Mesothelial cell of epicardium (in vitro differentiated cells): ENCODE data around the gene GMPR2. TPM values are rescaled to one million over a fixed set of nuclear protein-coding genes. Genes with fewer than 3 reads are reported as not detected.

Experiments used
- DNase-seq, 2 experiments: peaks; one replicate each; pipeline ENCODE4 v3.0.0; 2021; ENCODE audit warnings: low spot score in 2 of 2; ENCODE audit not compliant: unreplicated experiment in 2 of 2
- H3K27ac Mint-ChIP-seq: 2 replicates; pipeline ENCODE4 v1.8.0; 2021; ENCODE audit warnings: mixed read lengths
- H3K27me3 Mint-ChIP-seq: 2 replicates; pipeline ENCODE4 v1.8.0; 2021; ENCODE audit warnings: low read depth, mixed read lengths
- H3K36me3 Mint-ChIP-seq: 2 replicates; pipeline ENCODE4 v1.8.0; 2021; ENCODE audit warnings: mixed read lengths
- H3K4me1 Mint-ChIP-seq: 2 replicates; pipeline ENCODE4 v1.8.0; 2021; ENCODE audit warnings: mixed read lengths
- H3K4me3 Mint-ChIP-seq: 2 replicates; pipeline ENCODE4 v1.8.0; 2021; ENCODE audit warnings: mild to moderate bottlenecking, moderate library complexity, mixed read lengths
- H3K9me3 Mint-ChIP-seq: 2 replicates; pipeline ENCODE4 v1.8.0; 2021; ENCODE audit warnings: mixed read lengths
- total RNA-seq: library from RNA; stranded (reverse); gene quantifications from 3 replicates; pipeline ENCODE4 v1.2.1, GENCODE V29; 2021
- TF ChIP-seq, protein P1 (sequence below): fragments of 200-600 bp; sonication (generic); IDR thresholded peaks from one replicate; pipeline ENCODE4 v1.5.0; 2021; ENCODE audit warnings: antibody characterized with exemption; ENCODE audit not compliant: unreplicated experiment

Gene GMPR2
- total RNA-seq, 1 donor from 2014 or later = 72.5 TPM

DNA sequence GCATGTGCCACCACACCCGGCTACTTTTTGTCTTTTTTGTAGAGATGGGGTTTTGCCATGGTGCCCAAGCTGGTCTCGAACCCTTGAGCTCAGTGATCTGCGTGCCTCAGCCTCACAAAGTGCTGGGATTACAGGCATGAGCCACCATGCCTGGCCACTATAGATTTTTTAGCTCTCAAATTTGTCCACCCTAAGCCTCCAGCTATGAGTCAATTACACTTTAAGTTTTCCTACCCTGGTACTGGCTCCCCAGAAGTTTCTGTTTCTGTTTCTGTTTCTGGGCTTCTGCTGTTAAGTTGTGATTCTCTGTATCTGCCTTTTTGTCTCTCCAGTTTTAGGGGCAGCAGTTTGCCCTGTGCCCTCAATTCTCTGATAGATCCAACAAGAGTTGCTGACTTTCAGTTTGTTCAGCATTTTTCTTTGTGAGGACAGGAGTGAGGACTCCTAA, 14.1 kb downstream of the GMPR2 start:
- H3K9me3 Mint-ChIP-seq = no peaks in the 10 kb centered on the region
- H3K27ac Mint-ChIP-seq = no peak overlapping the region
- H3K36me3 Mint-ChIP-seq = no peaks in the 10 kb centered on the region
- no peak for DNase-seq
- no peaks in the 10 kb centered on the region for H3K27me3 Mint-ChIP-seq
- peaks cover 13% of the 10 kb centered on the region for H3K4me1 Mint-ChIP-seq
- TF ChIP-seq, protein P1, sequence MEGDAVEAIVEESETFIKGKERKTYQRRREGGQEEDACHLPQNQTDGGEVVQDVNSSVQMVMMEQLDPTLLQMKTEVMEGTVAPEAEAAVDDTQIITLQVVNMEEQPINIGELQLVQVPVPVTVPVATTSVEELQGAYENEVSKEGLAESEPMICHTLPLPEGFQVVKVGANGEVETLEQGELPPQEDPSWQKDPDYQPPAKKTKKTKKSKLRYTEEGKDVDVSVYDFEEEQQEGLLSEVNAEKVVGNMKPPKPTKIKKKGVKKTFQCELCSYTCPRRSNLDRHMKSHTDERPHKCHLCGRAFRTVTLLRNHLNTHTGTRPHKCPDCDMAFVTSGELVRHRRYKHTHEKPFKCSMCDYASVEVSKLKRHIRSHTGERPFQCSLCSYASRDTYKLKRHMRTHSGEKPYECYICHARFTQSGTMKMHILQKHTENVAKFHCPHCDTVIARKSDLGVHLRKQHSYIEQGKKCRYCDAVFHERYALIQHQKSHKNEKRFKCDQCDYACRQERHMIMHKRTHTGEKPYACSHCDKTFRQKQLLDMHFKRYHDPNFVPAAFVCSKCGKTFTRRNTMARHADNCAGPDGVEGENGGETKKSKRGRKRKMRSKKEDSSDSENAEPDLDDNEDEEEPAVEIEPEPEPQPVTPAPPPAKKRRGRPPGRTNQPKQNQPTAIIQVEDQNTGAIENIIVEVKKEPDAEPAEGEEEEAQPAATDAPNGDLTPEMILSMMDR = no peak
- H3K4me3 Mint-ChIP-seq = no peak overlapping the region

DNA sequence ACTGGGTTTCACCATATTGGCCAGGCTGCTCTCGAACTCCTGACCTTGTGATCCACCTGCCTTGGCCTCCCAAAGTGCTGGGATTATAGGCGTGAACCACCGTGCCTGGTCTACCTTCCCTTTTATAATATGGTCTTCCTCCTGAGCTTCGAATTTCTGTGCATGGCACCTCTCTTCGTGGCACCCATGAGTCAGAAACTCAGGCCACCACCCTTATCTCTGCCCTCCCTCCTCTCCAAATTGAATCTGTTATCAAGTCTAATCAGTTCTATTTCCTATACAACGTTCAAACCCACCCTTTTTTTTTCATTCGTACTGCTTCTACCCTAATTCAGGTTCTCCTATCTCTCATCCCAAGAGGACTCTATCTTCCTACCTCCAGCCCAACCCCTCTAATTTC, 14.7 kb downstream of the GMPR2 start:
- Mint-ChIP-seq H3K9me3 (no peaks in the 10 kb centered on the region), H3K27ac (no peak overlapping the region), H3K4me1 (peaks cover 10% of the 10 kb centered on the region), H3K36me3 (no peaks in the 10 kb centered on the region), H3K4me3 (no peak overlapping the region), H3K27me3 (no peaks in the 10 kb centered on the region)
- no peak for DNase-seq
- TF ChIP-seq, protein P1 = no peak

DNA sequence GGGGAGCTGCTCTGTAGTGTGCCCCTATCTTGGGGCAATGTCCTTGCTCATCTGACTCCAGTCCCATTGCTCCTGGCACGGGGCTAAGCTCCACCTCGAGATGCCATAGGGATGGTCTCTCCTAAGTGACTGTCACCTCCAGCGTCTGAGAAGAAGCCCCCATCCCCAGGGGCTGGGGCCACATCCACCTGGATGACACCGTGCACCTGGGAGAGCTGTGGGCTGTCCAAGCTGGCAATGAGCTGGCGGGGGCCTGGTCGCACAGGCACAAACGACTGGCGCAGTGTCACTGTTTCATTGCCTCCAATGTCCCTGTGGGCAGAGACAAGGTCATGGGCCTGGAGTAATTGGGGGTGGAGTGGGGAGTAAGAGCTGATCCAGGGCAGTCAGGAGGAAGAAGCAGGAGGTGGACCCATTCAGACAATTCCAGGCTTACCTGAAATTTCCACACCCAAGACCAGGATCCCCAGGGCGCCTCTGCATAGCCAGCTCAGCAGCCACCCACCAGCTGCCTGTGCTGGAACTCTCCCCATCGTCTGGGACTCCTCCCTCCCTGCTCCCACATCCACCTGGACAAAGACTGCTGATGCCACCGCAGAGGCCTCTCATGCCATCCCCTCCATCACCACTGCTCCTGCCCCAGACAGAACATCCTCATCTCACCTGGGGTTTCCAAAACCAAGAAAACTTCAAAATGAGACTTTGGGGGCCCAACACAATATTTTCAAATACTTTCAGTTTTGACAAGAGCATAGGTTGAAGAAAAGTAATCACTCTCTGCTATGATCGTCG, 16.7 kb downstream of the GMPR2 start:
- Mint-ChIP-seq H3K27me3 (no peaks in the 10 kb centered on the region), H3K9me3 (no peaks in the 10 kb centered on the region), H3K4me3 (no peak overlapping the region), H3K36me3 (no peaks in the 10 kb centered on the region), H3K27ac (no peak overlapping the region), H3K4me1 (no peaks in the 10 kb centered on the region)
- TF ChIP-seq, protein P1 = no peak
- DNase-seq = no peak

DNA sequence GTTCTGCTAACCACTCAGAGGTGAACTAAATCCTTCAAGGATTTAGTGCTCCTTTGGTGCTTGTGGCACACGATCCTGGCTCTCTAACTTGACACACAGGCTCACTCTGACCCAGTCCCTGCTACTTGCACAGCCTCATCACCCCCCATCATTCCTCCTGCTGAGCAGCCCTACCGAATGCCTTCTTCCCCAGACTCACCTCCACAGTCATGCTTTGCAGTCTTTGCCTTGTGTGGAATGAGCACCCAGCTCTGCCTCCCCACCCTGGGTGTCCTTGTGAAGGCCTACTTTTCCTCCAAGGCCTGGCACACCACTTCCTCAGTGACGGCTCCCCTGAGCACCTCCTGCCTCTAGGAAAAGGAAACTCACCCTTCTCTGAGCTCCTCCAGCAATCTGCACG, 17.6 kb downstream of the GMPR2 start:
- H3K4me1 Mint-ChIP-seq = no peaks in the 10 kb centered on the region
- no peaks in the 10 kb centered on the region for H3K9me3 Mint-ChIP-seq
- H3K27me3 Mint-ChIP-seq = no peaks in the 10 kb centered on the region
- DNase-seq = no peak
- no peaks in the 10 kb centered on the region for H3K36me3 Mint-ChIP-seq
- H3K4me3 Mint-ChIP-seq = no peak overlapping the region
- TF ChIP-seq, protein P1 = no peak
- H3K27ac Mint-ChIP-seq = no peak overlapping the region

GRCh38 chr14:24251880-24252288, 19.2 kb downstream of the GMPR2 start:
- Mint-ChIP-seq H3K4me1 (peaks cover under 1% of the 10 kb centered on the region), H3K9me3 (no peaks in the 10 kb centered on the region), H3K4me3 (no peak overlapping the region), H3K36me3 (no peaks in the 10 kb centered on the region), H3K27me3 (no peaks in the 10 kb centered on the region), H3K27ac (no peak overlapping the region)
- TF ChIP-seq, protein P1 = no peak
- no peak for DNase-seq
